GM18520 (cell line): ENCODE results near the gene IL6.
"Not testable (repeated sequence)": the region's sequence is repeated elsewhere in the genome, so short reads cannot be mapped to it uniquely, and the experiment has no call there.

Experiments
- ATAC-seq: cut with Tn5 transposase; IDR thresholded peaks from one replicate; pipeline ENCODE4 v1.9.1; 2021; ENCODE audit not compliant: unreplicated experiment

IL6 gene

DNA sequence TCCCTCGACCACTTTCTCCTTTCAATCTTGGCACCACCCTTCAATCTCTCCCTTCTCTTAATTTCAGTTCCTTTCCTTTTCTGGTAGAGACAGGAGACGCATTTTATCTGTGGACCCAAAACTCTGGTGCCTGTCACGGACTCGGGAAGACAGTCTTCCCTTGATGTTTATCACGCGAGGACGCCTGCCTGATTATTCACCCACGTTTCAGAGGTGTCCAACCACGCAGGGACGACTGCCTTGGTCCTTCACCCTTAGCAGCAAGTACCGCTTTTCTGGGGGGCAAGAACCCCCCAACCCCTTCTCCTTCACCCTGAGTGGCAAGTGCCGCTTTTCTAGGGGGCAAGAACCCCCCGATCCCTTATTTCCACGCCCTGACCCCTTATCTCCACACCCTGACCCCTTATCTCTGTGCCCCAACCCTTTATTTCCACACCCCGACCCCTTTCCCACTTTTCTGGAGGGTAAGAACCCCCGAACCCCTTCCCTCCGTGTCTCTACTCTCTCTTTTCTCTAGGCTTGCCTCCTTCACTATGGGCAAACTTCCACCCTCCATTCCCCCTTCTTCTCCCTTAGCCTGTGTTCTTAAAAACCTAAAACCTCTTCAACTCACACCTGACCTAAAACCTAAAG is 22.9 kb upstream of the IL6 start:
- ATAC-seq: not testable (repeated sequence)

DNA sequence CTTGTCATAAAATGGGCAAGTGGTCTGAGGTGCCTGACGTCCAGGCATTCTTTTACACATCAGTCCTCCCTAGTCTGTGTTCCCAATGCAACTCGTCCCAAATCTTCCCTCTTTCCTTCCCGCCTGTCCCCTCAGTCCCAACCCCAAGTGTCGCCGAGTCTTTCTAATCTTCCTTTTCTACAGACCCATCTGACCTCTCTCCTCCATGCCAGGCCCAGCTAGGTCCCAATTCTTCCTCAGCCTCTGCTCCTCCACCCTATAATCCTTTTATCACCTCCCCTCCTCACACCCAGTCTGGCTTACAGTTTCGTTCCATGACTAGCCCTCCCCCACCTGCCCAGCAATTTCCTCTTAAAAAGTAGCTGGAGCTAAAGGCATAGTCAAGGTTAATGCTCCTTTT is 22.3 kb upstream of the IL6 start:
- not testable (repeated sequence) for ATAC-seq

DNA sequence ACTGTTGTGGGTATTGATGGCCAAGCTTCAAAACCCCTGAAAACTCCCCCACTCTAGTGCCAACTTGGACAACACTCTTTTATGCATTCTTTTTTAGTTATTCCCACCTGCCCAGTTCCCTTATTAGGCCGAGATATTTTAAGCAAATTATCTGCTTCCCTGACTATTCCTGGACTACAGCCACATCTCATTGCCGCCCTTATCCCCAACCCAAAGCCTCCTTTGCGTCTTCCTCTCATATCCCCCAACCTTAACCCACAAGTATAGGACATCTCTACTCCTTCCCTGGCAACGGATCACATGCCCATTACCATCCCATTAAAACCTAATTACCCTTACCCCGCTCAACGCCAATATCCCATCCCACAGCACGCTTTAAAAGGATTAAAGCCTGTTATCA is 21.1 kb upstream of the IL6 start:
- ATAC-seq: not testable (repeated sequence)

DNA sequence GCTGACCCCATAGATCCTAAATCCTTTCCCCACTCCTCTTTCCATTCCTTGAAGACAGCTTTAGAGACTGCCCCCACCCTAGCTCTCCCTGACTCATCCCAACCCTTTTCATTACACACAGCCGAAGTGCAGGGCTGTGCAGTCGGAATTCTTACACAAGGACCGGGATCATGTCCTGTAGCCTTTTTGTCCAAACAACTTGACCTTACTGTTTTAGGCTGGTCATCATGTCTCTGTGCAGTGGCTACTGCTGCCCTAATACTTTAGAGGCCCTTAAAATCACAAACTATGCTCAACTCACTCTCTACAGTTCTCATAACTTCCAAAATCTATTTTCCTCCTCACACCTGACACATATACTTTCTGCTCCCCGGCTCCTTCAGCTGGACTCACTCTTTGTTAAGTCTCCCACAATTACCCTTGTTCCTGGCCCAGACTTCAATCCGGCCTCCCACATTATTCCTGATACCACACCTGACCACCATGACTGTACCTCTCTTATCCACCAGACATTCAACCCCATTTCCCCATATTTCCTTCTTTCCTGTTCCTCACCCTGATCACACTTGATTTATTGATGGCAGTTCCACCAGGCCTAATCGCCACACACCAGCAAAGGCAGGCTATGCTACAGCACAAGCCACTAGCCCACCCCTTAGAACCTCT is 19.8 kb upstream of the IL6 start:
- ATAC-seq: not testable (repeated sequence)

DNA sequence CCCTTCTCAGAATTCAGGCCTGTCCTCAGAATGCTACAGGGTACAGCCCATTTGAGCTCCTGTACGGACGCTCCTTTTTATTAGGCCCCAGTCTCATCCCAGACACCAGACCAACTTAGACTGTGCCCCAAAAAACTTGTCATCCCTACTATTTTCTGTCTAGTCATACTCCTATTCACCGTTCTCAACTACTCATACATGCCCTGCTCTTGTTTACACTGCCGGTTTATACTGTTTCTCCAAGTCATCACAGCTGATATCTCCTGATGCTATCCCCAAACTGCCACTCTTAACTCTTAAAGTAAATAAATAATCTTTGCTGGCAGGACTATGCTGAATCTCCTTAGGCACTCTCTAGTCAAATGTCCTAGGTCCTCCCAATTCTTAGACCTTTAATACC is 18.8 kb upstream of the IL6 start:
- not testable (repeated sequence) for ATAC-seq

DNA sequence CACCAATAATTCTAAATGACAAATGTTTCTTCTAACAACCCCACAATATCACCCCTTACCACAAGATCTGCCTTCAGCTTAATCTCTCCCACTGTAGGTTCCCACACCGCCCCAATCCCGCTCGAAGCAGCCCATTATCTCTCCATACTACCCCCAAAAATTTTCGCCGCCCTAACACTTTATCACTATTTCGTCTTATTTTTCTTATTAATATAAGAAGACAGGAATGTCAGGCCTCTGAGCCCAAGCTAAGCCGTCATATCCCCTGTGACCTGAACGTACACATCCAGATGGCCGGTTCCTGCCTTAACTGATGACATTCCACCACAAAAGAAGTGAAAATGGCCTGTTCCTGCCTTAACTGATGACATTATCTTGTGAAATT is 18.3 kb upstream of the IL6 start:
- not testable (repeated sequence) for ATAC-seq

DNA sequence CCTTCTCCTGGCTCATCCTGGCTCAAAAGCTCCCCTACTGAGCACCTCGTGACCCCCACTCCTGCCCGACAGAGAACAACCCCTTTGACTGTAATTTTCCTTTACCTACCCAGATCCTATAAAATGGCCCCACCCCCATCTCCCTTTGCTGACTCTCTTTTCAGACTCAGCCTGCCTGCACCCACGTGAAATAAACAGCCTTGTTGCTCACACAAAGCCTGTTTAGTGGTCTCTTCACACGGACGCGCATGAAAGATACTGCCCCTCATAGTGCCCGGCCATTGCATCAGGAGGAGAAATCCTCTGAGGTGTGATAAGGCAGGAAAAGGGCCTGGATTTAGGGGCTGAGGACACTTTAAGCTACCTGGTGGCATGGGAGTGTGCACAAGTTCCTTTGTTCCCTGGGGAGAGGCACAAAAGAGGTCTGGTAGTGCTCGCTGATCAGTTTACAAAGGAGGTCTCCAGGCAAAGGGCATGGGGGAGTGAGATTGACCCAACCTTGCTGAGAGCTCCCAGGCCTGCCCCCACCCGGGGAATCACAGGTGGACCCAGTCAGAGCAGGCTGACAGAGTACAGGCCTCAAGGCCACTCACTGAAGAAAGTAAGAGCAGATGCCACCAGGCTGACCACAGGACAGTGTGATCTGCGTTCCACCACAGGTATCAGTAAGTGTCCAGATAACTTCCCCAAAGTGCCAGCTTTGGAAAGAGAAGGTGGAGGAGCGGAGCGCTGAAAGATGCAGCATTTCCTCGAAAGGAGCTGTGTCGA is 17.8 kb upstream of the IL6 start:
- not testable (repeated sequence) for ATAC-seq

DNA sequence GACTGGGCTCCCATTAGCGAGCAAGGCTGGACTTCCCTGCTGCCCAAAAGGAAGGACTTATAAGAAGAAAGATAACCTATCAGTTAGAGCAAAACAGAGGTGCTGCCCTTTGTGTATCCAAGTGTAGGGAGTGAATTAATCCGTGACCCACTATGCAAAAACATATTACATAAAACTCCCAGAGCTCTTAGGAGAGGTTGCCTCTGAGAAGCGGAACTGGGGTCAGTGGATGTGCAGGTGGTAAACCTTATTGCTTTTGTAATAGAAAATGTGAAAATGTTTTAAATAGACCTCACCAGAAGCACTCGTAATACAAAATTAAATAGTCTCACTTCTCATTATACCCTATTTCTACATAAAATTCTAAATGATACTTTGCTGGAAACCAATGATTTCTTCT is 17.1 kb upstream of the IL6 start:
- no peak for ATAC-seq

DNA sequence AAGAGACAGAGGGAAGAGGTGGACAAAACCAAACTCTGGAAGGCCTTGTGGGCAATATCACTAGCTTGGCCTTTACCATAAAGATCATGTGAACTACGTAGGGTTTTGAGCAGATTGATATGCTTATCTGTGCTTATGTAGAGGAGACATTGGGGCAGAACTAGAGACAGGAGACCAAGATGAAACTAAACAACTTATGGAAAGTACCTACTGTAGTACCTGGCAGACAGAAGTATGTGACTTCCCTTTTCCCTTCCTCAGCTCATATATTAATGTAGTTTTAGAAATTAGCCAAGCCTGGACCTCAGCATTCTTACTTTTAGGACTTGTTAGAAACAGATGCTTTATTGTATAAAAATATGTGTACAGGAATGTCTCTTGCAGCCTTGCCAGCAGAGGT is 14.0 kb upstream of the IL6 start:
- no peak for ATAC-seq

DNA sequence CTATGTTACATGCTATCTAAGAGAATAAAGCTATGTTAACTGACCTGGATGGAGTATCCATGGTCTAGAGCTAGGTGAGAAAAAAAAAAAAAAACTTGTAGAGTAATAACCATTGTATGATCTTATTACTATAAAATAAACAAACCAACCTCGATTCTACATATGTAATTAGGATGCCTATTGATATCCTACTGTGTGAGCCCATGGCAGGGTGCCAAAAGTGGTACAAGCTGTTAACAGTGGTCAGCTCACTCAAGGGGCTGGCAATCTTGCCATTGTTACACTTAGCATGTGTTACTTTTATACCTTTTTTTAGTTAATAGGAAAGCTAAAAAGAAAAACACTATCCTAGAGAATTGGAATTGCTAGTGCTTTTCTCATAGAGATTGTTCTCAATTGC is 13.5 kb upstream of the IL6 start:
- no peak for ATAC-seq

DNA sequence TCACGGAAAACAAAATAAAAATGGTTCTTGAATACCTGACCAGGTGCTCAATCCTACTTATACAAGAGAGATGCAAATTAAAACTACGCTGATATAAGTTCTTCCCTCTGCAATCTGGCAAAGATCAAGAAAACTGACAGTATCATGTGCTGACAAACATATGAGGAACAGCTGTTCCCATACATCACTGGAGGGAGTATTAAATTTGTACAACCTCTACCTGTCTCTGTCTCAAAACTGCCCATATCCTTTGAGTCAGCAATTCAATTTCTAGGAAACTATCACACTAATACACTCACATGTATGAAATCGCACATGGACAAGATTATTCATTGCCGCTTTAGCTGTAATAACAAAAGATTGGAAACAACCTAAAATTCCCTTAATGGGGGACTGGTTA is 11.0 kb upstream of the IL6 start:
- no peak for ATAC-seq

DNA sequence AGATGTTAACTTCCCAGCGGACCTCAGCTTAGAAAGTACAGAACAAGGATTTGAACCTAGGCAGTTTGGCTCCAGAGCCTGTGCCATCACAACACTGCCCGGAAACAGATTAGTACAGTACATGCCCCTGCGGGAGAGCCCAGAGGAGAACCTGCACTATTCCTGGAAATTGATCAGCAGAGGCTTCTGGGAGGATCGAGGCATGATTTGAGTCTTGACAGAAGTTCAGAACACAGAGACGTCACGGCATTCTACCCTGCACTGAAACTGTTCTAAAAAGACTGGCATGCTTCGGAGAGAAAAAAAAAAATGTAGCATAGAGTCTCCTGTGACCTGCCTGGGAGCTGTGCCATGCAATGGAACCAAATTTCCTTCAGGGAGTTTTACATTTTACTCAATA is 9.2 kb upstream of the IL6 start:
- ATAC-seq: no peak

DNA sequence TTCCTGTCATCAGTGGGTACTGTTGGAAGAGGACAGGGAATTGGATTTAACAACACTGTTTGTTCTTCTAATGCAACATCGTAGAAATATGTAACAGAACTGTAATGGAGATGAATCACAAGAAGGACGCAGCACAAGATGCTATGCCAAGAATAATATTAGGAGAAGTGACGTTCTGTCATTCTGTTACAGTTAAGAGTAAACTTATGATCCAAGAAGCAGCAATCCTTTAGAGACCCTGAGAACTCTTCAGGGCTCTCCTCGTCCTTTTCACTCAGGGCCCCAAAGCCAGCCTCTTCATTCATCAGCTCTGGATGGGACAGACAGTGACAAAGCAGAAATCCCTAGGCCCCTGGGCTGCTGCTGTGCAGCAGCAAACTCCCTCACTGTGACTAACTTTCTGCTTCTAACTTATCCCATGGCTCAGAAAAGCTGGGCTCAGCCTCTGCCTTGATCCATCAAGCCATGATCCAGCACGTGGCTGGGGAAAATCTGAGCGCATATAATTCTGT is 8.7 kb upstream of the IL6 start:
- ATAC-seq: no peak

DNA sequence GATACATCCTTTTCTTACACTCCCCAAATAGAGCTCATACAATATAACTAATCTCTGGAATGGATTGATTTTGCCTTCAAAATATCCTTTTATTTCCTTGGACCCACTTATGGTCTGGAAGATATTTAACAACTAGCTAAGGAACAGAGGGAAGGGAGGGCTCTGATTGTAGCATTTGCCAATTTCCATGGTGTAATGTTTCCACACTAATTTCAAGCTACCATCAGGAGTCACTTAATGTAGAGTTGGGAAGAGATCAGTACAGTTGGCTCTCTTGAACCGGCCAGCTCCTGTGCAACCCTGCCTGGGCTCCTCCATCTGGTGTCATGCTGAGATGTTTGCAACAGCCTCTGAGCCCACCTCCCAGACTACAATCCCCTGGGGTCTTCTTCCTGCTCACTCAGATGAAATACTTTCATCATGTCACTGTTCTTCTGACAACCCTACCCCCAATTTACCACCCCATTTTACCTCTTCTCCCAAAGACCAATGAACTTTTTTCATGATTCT is 8.0 kb upstream of the IL6 start:
- no peak for ATAC-seq

DNA sequence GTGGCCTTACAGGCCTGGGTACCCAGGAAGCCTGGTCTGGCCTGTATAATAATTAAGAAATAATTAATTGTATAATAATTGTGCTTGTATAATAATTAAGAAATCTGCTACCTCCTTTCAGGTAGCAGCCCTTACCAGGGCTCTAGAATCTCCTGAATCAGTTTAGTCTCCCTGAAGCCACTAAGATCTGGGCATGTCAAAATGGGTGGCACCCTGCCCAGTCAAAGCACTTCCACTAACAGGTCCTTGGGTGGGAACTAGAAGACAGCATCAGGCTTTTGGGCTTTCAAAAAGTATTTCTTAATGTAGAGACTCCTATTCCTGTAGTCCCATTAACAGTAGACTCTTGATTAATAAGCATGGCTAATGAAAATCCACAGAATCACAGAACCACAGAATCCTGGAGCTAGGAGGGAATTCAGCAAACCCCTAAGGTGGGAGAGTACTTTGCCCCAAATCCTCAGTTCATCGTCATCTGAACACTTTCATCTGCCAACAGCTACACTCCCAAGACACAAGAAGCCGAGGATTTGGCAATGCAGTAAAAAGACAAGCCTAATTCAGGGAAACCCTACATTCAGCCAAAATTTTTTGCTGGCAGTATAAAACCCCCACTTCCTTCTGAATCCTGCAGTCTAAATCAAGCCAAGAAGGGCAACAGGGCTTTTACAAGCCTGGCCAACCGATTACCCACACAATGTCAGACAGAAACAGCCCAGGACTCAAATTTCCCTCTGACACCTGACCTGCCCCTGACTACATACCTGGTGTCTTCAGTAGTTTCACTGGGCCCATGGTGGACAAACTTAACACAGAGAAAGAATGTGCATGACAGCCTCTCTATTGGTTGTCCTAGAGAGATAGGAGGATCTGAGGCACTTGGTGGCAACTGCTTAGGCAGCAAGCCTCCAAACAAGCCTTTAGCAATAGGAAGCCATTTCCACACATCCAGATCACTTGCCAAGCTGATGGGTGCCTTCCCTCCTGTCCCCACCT is 5.9 kb upstream of the IL6 start:
- ATAC-seq: no peak

DNA sequence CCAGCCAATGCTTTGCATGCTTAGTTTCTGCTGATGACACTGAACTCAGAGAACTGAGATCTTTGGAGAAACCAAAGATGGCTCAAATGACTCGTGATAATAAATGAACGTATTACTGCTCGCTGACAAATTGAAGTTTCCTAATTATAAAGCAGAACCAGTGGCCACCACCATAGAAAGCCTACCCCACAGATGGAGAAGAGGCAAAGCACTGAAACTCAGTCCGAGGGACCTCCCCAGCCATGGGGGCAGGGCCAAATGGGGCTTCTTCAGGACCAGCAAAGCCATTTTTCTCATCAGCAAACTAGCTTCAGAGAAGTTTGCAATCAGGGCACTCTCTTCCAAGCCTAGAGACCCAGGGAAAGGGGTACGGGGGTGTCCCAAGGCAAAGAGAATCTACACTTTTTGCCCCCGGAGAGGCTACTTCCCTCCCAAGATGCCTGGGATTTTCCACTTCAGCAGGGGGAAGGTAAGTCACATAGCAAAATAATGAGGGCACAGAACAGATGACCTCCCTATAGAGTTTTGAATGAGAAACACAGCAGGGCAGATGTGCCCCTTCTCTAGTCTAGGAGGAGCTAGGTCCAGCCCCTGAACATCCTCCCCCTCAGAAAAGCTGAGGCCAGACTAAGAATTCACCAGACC is 4.3 kb upstream of the IL6 start:
- ATAC-seq: no peak

DNA sequence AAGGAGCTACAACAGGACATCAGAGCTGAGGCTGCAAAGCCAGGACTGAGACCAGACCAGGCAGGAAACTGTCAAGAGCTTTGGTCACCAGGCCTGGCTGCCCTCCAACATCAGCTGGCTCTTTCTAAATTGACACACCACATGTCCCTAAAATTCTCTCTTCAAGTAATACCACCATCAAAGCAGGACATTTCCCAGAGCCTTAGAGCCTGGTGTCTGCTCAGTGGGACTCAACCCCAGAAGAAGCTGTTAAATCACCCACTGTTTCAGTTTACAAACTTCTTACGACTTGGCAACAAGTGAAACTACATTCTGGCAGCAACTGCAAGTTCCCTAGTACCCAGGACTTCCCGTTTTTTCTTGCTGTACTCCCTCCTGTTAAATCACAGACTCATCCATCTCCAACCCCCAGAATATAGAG is 3.8 kb upstream of the IL6 start:
- no peak for ATAC-seq

DNA sequence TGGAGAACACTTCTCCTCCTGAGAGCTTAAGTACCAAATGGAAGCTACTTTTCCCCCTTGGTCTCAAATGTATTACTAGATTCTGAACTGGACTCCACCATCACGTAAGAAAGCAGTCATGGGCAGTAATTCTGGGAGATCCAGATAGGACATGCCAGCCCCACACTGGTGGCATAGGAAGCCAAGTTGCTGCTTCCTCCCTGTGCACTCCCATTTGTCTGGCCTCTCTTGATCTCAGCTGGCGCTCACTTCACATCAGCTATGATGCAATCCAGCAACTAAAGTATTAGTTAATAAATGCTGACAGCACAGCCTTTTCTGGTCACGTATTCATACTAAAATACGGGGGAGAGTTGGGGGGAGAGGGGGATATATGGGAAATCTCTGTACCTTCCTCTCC is 3.4 kb upstream of the IL6 start:
- ATAC-seq: no peak

DNA sequence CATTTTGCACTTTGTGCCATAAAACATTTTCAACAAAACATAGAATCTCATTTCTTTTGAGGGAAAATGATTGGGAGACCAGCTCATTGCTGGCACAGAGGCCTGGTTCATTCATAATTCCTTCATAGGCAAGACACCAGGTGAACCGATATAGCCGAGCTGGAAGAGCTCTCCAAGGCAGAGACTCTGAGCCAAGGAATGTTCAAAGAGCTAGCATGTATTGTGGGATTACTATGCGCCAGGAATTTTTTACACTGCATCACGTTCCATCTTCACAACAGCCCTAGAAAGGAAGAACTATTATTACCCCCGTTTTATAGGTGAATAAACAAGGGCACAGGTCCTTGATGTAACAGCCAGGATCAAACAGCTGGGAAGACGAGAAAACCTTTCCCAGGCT is 2.1 kb upstream of the IL6 start:
- no peak for ATAC-seq

DNA sequence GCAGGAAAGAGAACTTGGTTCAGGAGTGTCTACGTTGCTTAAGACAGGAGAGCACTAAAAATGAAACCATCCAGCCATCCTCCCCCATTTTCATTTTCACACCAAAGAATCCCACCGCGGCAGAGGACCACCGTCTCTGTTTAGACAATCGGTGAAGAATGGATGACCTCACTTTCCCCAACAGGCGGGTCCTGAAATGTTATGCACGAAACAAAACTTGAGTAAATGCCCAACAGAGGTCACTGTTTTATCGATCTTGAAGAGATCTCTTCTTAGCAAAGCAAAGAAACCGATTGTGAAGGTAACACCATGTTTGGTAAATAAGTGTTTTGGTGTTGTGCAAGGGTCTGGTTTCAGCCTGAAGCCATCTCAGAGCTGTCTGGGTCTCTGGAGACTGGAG is 1.4 kb upstream of the IL6 start:
- ATAC-seq: no peak
